GM06990 (cell line): ENCODE results near the gene DNAJC6.

ENCODE experiments used
- DNase-seq: peaks from one replicate; pipeline ENCODE4 v3.0.0-alpha.2; 2011; ENCODE audit not compliant: insufficient read length; ENCODE audit errors: extremely low read depth
- H3K27me3 ChIP-seq: replicated peaks from 2 replicates; pipeline ENCODE4 v1.6.0; 2011; ENCODE audit warnings: low read length; ENCODE audit not compliant: control insufficient read depth, insufficient read depth
- H3K36me3 ChIP-seq: 2 replicates; pipeline ENCODE4 v1.5.1; 2011; ENCODE audit warnings: low read length; ENCODE audit not compliant: control insufficient read depth, insufficient read depth
- H3K4me3 ChIP-seq: replicated peaks from 2 replicates; pipeline ENCODE4 v1.5.1; 2011; ENCODE audit warnings: low read depth, mild to moderate bottlenecking, control low read depth, low read length
- TF ChIP-seq, protein P1 (sequence below): IDR thresholded peaks from 2 replicates; pipeline ENCODE4 v1.5.1; 2011; ENCODE audit warnings: low read length, control low read depth, mild to moderate bottlenecking, inconsistent platforms; ENCODE audit not compliant: insufficient read depth, poor library complexity, severe bottlenecking

Gene DNAJC6

GRCh38 chr1:65332821-65333220 is 23.5 kb downstream of the DNAJC6 start:
- no peaks in the 10 kb centered on the region for H3K27me3 ChIP-seq
- H3K36me3 ChIP-seq: no peaks in the 10 kb centered on the region; the same call in 1 of the 2 replicates
- H3K4me3 ChIP-seq: no peak overlapping the region
- DNase-seq: no peak
- TF ChIP-seq, protein P1, sequence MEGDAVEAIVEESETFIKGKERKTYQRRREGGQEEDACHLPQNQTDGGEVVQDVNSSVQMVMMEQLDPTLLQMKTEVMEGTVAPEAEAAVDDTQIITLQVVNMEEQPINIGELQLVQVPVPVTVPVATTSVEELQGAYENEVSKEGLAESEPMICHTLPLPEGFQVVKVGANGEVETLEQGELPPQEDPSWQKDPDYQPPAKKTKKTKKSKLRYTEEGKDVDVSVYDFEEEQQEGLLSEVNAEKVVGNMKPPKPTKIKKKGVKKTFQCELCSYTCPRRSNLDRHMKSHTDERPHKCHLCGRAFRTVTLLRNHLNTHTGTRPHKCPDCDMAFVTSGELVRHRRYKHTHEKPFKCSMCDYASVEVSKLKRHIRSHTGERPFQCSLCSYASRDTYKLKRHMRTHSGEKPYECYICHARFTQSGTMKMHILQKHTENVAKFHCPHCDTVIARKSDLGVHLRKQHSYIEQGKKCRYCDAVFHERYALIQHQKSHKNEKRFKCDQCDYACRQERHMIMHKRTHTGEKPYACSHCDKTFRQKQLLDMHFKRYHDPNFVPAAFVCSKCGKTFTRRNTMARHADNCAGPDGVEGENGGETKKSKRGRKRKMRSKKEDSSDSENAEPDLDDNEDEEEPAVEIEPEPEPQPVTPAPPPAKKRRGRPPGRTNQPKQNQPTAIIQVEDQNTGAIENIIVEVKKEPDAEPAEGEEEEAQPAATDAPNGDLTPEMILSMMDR: no peak

DNA sequence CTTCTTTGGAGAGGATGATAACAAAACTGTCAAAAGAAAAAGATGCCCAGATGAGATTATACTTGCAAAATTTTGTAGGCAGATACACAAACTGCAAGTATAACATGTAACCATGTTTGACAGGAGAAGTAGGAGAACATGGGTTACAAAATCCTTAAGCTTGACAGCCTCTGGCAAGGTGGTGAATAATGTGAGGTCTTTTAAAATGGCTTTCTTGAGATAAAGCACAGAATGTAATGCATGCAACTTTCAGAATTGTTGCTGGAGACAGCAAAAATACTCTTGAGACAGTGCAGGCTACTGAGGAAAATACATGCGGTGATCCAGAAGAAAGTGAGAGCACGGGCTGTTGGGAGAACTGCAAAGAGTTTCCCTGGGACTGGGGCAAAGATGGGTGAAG is 24.7 kb downstream of the DNAJC6 start:
- H3K27me3 ChIP-seq: no peaks in the 10 kb centered on the region
- no peaks in the 10 kb centered on the region; the same call in 1 of the 2 replicates for H3K36me3 ChIP-seq
- no peak overlapping the region for H3K4me3 ChIP-seq
- TF ChIP-seq, protein P1: no peak
- no peak for DNase-seq

- H3K27me3 ChIP-seq: no peaks in the 10 kb centered on the region
- no peaks in the 10 kb centered on the region for H3K36me3 ChIP-seq
- TF ChIP-seq, protein P1: no peak
- DNase-seq: no peak
- no peak overlapping the region for H3K4me3 ChIP-seq
Measured at GRCh38 chr1:65339866-65340468, 30.6 kb downstream of the DNAJC6 start.

- TF ChIP-seq, protein P1: no peak
- Histone ChIP-seq H3K27me3 (no peaks in the 10 kb centered on the region), H3K36me3 (no peaks in the 10 kb centered on the region), H3K4me3 (no peak overlapping the region)
- no peak for DNase-seq
Measured at GRCh38 chr1:65341381-65341780, 32.0 kb downstream of the DNAJC6 start.

- DNase-seq: no peak
Measured at GRCh38 chr1:65343286-65343685, 33.9 kb downstream of the DNAJC6 start.

More at GRCh38 chr1:65343286-65343685, 33.9 kb downstream of the DNAJC6 start:
- Histone ChIP-seq H3K27me3 (no peaks in the 10 kb centered on the region), H3K4me3 (no peak overlapping the region), H3K36me3 (no peaks in the 10 kb centered on the region)
- TF ChIP-seq, protein P1: no peak
